HG02938 (cell line): Measurements from ENCODE around the gene PLPPR1.
"Not testable (repeated sequence)": the region's sequence is repeated elsewhere in the genome, so short reads cannot be mapped to it uniquely, and the experiment has no call there.

ENCODE experiments used
- ATAC-seq: cut with Tn5 transposase; IDR thresholded peaks from one replicate; pipeline ENCODE4 v1.9.1; 2021; ENCODE audit warnings: mild to moderate bottlenecking, moderate library complexity; ENCODE audit not compliant: unreplicated experiment

The PLPPR1 gene

DNA sequence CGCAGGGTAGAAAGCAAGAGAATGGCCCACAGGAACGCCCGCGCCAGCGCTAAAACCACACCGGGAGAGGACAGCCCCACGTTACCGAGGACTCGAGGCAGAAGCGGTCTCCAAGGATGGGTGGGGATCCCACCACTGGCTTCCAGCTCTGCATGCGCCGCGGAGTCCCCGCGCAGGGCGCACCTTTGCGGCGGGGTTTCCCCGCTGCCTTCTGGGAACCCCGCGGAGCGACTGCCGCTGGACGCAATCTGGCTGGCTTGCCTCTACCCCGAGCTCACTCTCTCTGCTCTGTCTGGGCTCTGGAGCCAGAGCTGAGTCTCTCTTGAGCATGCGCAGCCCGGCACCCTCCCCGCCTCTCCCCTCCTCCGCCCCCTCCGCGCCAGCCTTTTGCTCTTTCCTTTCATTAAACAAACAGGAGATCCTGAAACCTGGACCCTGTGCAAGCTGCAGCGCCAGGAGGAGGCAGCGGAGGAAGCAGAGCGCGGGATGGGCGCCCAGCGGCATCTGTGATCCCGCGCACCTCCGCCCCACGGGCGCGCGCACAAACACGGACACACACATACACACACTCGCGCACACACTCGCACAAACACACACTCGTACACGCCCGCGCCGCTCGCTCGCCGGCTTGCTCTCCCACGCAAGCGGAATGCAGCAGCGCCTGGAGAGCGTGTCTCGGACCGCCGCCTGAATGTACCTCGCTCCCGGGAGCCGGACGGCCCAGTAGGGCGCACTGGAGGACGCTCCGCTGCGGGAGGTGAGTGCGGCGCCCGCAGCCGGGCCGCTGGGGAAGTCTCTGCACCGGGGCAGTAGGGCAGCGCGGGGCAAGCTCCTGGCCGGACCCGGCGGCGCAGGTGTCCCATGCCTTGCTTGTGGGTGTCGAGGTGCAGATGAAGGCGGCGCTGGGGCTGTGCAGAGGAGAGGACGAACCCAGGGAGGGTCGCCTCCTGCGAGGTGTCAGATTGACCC, at the start of gene PLPPR1:
Gene PLPPR1 (plus strand): TSS at position 382 of the 969 bp plus-strand sequence.
- ATAC-seq, result no peak

DNA sequence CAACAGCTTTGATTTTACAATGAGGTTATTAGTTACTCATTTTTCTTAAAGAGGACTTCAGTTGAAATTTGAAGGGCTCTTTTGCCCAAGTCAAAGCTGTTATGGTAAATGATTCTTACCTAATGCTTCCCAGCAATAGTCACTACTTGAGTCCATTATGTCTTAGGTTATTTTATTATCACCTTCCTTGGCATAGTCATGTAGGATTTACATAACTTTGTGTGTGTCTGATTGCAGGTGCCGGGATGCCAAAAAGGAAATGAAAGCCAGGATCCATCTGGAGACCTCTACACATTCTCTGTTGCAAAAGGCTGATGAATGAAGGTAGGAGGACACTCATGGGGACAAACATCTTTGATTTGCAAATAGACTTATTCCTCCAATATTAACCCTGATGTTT, 38.8 kb upstream of the PLPPR1 start:
- ATAC-seq, result no peak

DNA sequence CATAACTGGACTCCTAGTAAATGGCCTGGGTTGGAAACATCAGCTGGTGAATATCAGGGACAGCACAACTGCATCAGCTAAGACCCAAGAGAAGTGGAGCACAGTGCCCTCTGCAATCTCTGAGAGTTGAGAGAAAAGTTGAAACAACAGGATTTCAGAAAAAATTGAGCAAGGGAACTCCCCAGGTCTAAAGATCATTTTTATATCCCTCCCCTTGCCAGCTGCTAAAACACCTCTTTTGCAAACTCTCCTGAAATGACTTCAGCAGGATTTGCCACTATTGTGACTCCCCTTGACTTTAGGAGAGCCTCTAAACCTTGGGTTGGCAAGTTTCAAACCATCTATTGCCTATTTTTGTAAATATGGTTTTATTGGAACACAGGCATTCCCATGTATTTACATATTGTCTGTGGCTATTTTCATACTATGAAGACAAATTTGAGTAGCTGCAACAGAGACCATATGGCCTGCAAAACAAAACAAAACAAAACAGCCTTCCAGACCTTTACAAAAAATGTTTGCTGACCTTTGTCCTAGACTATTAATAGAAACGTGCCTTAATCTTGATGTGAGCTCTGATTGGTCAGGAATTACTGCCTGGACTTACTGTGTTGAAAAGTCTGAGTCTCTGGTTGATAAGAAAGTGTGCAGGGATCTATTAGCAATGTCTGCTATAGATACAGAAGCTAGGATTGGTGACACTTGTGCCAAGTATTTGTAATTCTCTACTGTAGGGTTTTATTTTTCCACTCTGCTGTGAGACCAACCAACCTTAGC, 37.7 kb upstream of the PLPPR1 start:
- ATAC-seq, result no peak

DNA sequence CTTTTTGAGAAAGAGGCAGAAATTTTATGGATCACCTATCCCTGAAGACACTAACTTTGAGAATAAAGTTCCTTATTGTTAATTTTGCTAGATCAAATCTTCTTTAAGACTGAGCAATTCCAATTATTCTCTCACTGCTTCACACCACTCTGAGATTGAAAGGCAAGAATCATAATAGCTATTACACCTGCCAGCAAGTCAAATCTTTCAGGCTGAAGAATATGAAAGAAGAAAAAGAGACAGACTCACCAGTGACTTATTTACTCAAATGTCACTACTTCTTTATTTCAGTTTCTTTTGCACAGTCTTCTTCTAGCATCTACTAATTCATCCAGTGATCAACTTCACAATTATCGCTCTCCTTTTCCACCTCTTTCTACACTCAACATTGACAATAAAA, 35.9 kb upstream of the PLPPR1 start:
- ATAC-seq, result no peak

DNA sequence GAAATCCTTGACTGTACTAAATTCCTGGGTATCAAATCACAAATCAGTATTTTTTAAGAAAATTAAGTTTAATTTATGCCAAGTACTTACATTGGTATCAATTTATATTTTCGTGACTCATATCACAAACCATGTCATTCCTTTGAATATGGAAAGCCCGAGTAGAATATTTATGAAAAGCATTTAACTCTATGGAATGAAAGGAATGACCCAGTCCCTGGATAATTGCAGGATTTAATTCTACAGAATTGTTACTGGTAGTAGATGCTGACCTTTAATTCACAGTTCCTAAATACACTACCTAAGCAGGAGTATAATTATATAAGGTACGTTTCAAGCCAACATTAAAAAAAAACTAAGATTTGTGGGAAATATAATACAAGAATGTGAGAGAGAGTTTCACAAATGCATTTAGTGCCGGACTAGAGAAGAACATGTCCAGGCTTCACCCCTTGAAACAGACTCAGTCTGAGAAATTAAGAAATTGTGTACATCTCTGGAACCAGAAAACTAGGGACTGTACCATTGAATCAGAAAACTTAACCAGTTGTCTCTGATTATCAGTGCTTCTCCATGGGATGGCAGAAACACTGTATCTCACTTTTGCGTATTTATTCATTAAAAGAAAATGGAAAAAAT, 28.5 kb upstream of the PLPPR1 start:
- no peak for ATAC-seq

DNA sequence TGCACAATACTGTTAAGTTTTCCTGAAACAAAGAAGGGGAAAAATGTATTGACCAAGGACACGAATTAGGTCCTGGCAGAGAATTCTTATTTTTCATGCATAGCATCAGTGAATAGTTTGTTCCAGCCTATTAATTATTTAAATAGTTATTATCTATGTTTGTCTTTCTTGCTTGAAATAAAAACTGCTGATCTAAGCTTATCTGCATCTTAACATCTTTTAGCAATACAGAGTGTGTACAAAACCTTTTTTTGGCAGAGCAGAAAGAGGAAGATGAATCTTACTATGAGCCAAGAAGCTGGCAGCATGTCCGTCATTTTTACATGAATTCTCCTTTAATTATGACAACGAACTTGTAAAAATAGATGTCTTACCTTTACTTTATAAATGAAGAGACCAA, 23.3 kb upstream of the PLPPR1 start:
- ATAC-seq, result no peak

DNA sequence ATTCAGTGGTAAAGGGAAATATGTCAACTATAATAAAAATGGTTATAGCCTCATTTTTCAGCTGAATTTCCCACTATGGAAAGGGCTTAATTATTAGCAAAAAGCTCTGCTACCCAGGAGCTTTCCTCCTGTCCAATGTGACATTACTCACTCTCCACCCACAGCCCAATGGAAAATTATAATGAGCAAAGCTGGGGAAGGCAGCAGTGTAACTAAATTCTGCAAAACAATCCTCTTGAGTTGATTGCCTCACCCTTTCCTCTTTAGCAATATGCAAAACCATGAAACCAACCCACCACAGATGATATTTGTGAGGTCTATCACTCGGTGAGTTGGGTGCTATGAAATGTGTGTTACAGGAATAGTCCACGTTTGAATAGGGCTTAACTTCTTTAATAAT, 14.0 kb upstream of the PLPPR1 start:
- no peak for ATAC-seq

DNA sequence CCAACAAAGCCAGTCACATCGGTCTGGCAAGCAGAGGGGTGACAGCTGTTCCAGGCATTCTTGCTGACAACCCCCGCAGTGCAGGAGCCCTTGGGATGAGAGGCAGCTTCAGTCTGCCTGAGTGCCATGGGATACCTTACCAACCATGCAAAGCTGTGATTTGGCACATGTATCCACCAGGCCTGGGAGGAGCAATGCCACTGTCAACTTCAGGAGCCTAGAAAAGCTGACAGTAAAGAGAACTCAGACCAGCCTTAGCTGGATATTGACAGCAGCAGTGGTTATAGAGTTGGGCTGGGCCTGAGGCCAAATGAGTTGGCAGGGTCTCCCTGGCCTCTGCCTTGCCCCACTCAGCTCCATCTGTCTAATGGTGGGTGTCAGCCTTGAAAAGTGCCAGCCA, 10.1 kb upstream of the PLPPR1 start:
- ATAC-seq, result no peak

DNA sequence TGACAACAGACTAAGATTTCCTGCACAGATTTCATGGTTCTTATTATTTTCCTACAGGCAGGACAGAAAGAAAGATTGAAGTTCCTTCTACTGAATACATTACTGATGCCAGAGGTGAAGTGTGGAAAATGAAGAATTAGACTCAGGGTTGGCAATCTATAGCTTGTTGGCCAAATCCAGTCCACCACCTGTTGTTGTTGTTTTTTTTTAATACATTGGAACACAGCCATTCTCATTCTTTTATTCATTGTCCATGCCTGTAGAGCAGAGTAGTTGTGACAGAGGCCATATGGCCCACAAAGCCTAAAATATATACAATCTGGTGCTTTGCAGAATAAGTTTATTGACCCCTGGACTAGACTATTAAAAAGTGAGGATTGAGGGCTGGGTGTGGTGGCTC, 5.8 kb upstream of the PLPPR1 start:
- no peak for ATAC-seq

DNA sequence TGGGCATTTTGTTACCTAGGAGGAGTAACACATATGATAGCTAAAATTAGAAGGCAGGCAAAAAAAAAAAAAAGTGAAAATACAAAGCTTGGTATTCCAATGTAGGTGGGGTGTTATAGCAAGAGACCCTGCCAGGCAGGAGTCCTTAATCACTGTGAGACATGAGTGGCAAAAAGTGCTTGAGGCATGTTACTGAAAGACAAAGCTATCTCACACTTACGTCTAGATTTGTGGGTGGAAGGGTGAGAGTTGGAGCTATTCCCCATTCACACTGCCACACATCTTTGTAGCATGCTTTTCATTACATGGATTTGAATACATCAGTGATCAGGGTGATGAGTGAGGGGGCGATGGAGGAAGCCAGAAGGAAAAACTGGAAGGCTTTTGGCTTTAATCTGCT, 2.6 kb upstream of the PLPPR1 start:
- ATAC-seq, result no peak

DNA sequence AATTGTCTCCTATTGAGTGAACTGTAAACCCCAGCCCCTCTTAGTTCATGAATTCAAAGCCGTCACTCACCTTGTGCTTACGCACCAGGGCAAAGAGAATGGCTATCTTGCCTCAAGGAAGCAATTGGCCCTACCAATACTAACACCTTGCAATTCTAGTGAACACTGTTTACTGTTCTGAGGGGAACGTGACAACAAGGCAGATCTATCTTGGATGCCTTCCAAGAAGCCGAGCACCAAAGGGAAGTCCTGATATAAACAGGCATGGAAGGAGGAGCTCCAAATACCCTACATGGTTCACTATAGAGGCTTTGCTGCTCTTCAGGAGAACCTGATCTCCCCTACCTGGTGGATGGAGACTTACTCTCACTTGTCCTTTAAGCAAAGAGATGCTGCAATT, 1.7 kb upstream of the PLPPR1 start:
- ATAC-seq, result no peak

DNA sequence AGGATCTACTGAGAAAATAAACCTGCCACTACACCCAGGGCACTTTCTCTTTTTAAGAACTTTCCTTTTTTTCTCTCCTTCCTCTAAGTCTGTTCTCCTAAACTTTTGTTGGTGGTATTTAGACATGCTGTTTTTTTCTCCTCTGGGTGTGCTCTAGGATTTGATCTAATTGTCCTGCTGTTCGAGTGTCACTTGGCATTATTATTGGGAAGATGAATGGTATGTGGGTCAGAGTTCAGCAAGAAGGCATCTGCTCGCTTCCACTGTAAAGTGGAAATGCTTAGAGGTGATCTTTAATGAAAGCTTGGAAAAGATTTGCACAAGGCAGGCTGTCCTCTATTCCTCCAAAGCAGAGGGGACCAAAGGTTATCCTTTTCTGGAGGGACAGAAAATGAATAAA, 1.3 kb upstream of the PLPPR1 start:
- ATAC-seq, result no peak

DNA sequence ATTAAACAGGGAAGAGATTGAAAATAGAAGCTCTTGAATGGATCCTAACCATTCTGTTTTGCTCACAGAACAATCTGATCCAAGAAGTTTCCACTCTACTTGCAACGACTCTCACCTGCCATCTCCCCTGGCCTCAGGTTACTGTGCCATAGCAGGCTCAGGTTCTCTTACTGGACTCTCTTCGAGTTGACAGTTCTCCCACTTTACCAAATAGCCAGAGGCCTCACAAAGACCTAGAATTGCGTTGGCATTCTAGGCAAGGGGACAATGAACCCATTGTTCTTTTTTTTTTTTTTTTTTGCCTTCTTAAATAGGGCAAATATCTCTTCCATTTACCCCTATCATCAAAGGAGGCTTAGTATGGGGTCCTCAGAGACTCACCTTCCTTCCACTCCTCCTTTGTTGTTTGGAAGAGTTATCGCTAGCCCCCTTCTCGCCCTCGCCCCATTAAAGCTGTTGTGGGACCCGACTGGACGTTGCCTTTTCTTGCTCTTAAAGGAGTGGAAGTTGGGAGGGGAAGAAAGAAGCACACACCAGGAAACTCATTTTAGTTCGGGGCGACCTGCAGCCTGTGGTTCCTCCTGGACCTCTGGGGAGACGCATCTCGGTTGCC, 688 bp upstream of the PLPPR1 start:
- ATAC-seq, result no peak

DNA sequence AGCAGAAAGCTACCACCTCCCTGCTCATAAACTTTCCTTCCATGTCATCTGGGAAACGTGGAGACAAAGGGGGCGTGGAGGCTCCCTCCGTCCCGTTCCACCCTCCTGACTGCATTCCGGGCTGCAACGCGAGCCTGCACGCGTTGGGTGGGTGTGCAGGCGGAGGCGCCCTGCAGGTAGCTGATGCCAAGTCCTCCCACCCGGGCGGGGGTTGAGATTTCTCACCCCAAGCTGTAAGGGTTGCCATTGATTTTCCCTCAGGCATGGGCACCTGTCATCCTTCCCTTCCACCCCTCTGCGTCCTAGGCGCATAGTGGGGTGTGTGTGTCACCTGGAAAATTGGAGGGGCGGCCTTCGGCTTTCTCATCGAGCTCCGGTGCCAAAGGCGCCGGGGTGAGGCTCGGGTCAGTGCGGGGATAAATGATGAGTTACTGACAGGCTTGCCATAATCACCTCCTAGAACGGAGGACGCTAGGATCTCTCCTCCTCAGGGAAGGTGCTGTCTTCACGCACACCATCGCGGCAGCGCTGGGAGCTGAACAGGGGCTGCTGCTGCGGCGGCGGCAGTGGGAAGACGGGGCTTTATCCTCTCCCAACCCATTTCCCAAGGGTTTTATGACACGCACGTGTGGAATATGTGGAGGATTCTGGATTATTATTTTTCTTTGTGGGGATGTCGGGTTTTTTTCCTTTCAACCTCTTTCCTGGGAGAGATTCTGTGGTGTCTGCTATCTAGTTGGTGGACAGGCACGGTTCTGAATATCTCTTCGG, 973 bp downstream of the PLPPR1 start:
- ATAC-seq, result no peak

DNA sequence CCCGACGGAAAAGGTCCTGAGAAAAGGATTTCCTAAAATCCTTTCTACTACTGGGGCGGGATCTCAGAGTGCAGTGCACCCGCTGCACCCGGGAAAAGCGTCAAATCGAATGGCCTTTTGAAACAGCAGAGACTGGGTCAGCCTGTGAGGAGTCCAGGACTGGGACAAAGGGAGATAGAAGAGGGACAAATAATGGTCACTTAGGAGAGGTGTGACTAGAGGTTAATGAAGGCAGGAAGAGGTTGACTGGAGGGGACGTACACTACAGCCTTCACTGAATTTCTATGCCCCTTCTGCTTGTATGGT, 1.5 kb downstream of the PLPPR1 start:
- ATAC-seq, result no peak

DNA sequence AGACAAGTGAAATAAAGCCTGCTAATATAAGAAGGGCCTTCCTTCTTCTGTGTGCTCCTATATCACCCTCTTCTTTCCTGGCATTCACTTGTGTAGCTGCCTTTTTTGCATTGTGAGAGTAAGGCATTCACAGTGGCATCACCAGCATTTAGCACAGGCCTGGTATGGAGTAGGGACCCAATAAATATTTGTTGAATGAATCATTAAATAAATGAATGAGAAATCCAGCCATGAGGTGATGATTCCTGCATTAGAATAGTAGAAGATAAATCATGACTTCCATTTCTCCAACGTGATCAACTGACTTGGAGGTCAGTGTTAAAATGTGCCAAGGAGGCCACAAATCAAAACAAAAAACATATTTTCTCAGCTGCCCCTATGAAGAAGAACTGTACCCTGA, 3.9 kb downstream of the PLPPR1 start:
- ATAC-seq, result no peak

DNA sequence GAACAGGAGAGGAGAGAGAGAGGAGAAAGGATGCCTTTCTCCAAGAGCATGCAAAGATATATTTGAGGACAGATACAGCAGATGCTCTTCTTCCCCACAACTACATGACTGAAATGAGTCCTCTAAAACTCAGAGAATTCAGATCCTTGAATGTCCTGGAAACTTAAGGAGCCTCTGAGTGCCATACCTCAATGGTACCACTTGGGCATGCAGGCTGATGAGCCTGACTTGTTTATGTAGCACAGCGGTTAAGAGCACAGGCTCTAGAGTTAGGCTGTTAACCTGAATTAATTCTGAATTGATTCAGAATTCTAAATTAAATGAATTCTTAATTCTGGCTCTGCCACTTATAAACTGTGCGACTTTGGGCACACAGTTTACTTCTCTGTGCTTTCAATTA, 5.7 kb downstream of the PLPPR1 start:
- no peak for ATAC-seq

DNA sequence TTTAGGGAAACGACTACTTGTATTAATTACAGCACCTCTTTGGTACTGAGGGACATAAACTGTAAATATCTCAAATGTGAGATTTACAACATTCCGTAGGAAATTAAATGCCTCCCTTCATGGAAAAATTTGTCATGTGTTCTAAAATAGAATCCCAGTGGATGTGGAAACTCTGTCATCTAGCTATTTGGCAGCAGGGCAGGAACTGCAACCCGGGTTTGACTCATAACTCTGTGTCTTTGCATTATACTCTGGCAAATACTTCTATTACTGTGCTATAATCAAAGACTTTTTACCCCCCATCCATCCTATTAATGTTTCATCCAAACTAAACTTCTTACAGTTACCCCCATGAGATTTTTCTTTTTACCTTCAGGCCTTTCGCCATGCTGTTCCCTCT, 6.6 kb downstream of the PLPPR1 start:
- ATAC-seq, result no peak

DNA sequence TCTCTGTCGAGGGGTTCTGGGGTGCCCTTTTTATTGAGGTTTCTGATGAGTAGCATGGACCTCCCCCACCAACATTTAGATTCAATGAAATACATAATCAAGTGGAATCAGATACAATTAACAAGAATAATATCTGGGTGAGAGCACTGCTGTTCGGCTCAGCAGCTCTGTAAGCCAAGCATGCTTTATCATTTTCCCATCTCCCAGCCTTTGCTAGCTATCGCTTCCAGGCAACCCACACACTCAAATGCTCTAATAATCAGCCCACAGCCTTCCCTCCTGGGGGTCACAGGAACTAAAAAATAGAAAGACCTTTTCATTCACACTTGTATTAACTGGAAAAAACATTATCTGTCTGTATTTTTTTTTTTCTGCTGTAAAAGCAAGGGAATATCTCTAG, 8.9 kb downstream of the PLPPR1 start:
- no peak for ATAC-seq

DNA sequence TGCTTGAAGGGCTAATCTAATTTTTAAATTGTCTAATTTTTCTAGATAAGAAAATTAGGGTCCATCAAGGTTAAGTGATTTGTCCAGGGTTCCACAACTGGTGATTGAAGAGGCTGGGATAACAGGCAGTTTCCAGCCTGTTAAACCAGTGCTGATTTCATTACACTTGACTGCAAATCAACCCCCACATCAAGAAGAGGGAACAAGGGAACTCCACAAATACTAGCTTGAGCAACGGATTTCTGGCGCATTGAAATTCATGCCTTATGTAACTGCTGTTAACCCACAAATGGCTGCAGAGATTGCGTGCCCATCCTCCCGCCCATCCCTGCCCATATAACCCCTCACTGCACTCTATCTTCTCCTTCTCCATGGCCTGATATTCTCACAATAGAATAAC, 10.0 kb downstream of the PLPPR1 start:
- ATAC-seq, result no peak

DNA sequence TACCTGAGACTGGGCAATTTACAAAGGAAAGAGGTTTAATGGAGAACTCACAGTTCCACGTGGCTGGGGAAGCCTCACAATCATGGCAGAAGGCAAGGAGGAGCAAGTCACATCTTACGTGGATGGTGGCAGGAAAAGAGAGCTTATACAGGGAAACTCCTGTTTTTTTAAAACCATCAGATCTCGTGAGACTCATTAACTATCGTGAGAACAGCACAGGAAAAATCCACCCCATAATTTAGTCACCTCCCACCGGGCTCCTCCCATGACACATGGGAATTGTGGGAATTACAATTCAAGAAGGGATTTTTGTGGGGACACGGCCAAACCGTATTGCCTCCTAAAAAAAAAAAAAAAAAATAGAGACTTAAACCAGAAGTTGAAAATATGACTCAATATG, 11.1 kb downstream of the PLPPR1 start:
- not testable (repeated sequence) for ATAC-seq
